ENCODE measurements around the gene UNC119B.

UNC119B gene

GRCh38 chr12:120686690-120687577 lies 23.3 kb upstream of the UNC119B start, which contains the start of gene MLEC (continued):
- TF ChIP-seq ZNF549 (tag by site-specific recombination; IDR thresholded peaks at IDR 0.05): no peak
- TF ChIP-seq HOXA7 (CRISPR knock-in tag; IDR thresholded peaks at IDR 0.05; ENCODE audit: borderline replicate concordance): no peak
- peak; percentile 26; the same call in 1 of the 2 replicates for TF ChIP-seq ZNF623 (tag by site-specific recombination; IDR thresholded peaks at IDR 0.05)
- TF ChIP-seq ZNF148 (tag by site-specific recombination; IDR thresholded peaks at IDR 0.05; ENCODE audit: borderline replicate concordance): no peak
- no peak for TF ChIP-seq RBAK (tag by site-specific recombination; IDR thresholded peaks at IDR 0.05)
- no peak for TF ChIP-seq ZNF311 (tag by site-specific recombination; IDR thresholded peaks at IDR 0.05; ENCODE audit: borderline replicate concordance)
- peak; percentile 92 for TF ChIP-seq SP7 (tag by site-specific recombination; IDR thresholded peaks at IDR 0.05)
- TF ChIP-seq ZNF18 (tag by site-specific recombination; IDR thresholded peaks at IDR 0.05): 0 out of 2 replicates have a peak, but pooled peaks have one; percentile 40
- no peak for TF ChIP-seq ZNF530 (tag by site-specific recombination; IDR thresholded peaks at IDR 0.05; ENCODE audit: low read depth)
- no peak for TF ChIP-seq ZBTB10 (tag by site-specific recombination; IDR thresholded peaks at IDR 0.05)
- no peak for TF ChIP-seq ZNF19 (tag by site-specific recombination; IDR thresholded peaks at IDR 0.05; ENCODE audit: low read depth)
- peak; percentile 87 for TF ChIP-seq ZNF692 (tag by site-specific recombination; IDR thresholded peaks at IDR 0.05)
- TF ChIP-seq KLF17 (tag by site-specific recombination; IDR thresholded peaks at IDR 0.05): peak; percentile 90
- TF ChIP-seq ZBTB6 (tag by site-specific recombination; IDR thresholded peaks at IDR 0.05): peak; percentile 95
- TF ChIP-seq ZNF175 (tag by site-specific recombination; IDR thresholded peaks at IDR 0.05): no peak
- no peak for TF ChIP-seq ZSCAN16 (tag by site-specific recombination; IDR thresholded peaks at IDR 0.05)
- TF ChIP-seq ATF2 (tag by site-specific recombination; IDR thresholded peaks at IDR 0.05; ENCODE audit: low read depth): no peak
- peak; percentile 82; the same call in 1 of the 2 replicates for TF ChIP-seq ZNF394 (tag by site-specific recombination; IDR thresholded peaks at IDR 0.05; ENCODE audit: borderline replicate concordance)
- peak; percentile 74 for TF ChIP-seq ZNF518A (tag by site-specific recombination; conservative IDR thresholded peaks at IDR 0.05; ENCODE audit: low read depth)

Data from HEK293 (cell line).